ENCODE measurements around the gene TIPIN.

TIPIN gene

GRCh38 chr15:66294157-66294931 lies 62.1 kb downstream of the TIPIN start (continued):
- TF ChIP-seq ZBTB26 (tag by site-specific recombination; optimal IDR thresholded peaks at IDR 0.05) (peak; percentile 26), ZNF341 (tag by site-specific recombination; IDR thresholded peaks at IDR 0.05; ENCODE audit: low read depth) (peak; percentile 9; the same call in 1 of the 2 replicates), ZBTB8A (tag by site-specific recombination; IDR thresholded peaks at IDR 0.05) (peak; percentile 35; the same call in 1 of the 2 replicates), KLF17 (tag by site-specific recombination; IDR thresholded peaks at IDR 0.05) (no peak), ZBTB44 (tag by site-specific recombination; IDR thresholded peaks at IDR 0.05) (peak; percentile 19; the same call in 1 of the 2 replicates), KLF8 (tag by site-specific recombination; IDR thresholded peaks at IDR 0.05) (peak; percentile 12; the same call in 1 of the 2 replicates), ZNF561 (tag by site-specific recombination; IDR thresholded peaks at IDR 0.05; ENCODE audit: borderline replicate concordance) (0 out of 2 replicates have a peak, but pooled peaks have one; percentile 23), ZBTB1 (tag by site-specific recombination; IDR thresholded peaks at IDR 0.05) (no peak), ATF2 (tag by site-specific recombination; IDR thresholded peaks at IDR 0.05; ENCODE audit: low read depth) (0 out of 2 replicates have a peak, but pooled peaks have one; percentile 2), TSHZ1 (tag by site-specific recombination; IDR thresholded peaks at IDR 0.05; ENCODE audit: borderline replicate concordance) (peak; percentile 26; the same call in 1 of the 2 replicates), SP7 (tag by site-specific recombination; IDR thresholded peaks at IDR 0.05) (peak; percentile 76), ZNF610 (tag by site-specific recombination; IDR thresholded peaks at IDR 0.05; ENCODE audit: borderline replicate concordance) (peak; percentile 9; the same call in 1 of the 2 replicates), HIC1 (tag by site-specific recombination; IDR thresholded peaks at IDR 0.05) (no peak), ZNF623 (tag by site-specific recombination; IDR thresholded peaks at IDR 0.05) (no peak), ZNF174 (tag by site-specific recombination; IDR thresholded peaks at IDR 0.05) (no peak), ZBTB49 (tag by site-specific recombination; IDR thresholded peaks at IDR 0.05; ENCODE audit: low read depth) (no peak), KLF10 (tag by site-specific recombination; IDR thresholded peaks at IDR 0.05) (0 out of 2 replicates have a peak, but pooled peaks have one; percentile 28), ZNF184 (tag by site-specific recombination; IDR thresholded peaks at IDR 0.05) (0 out of 2 replicates have a peak, but pooled peaks have one; percentile 5), ZXDB (tag by site-specific recombination; IDR thresholded peaks at IDR 0.05) (peak; percentile 75), ZNF629 (tag by site-specific recombination; IDR thresholded peaks at IDR 0.05) (peak; percentile 59), ZNF76 (tag by site-specific recombination; IDR thresholded peaks at IDR 0.05; ENCODE audit: borderline replicate concordance, low read depth) (no peak), GLIS2 (tag by site-specific recombination; IDR thresholded peaks at IDR 0.05) (peak; percentile 75; the same call in 1 of the 2 replicates), ZNF121 (tag by site-specific recombination; IDR thresholded peaks at IDR 0.05) (no peak), SCRT1 (tag by site-specific recombination; IDR thresholded peaks at IDR 0.05; ENCODE audit: borderline replicate concordance) (peak; percentile 93)
